Stomach (tissue), 9 donors: ENCODE data around the gene ARTN. TPM values are rescaled to one million over a fixed set of nuclear protein-coding genes. Genes with fewer than 3 reads are reported as not detected.

Source experiments
- DNase-seq, 2 donors: peaks; one replicate each; pipeline versions ENCODE4 v3.0.0 to v3.0.0-alpha.2; 2013 to 2019
- H3K27ac ChIP-seq, 5 donors: fragments of 200-600 bp in 4 of 5; sonication (generic) in 4 of 5; one replicate each; pipeline ENCODE4 v1.5.1; 2013 to 2019; ENCODE audit warnings: mild to moderate bottlenecking in 1 of 5, moderate library complexity in 1 of 5
- H3K27me3 ChIP-seq, 3 donors: fragments of 200-600 bp; sonication (generic); one replicate each; pipeline ENCODE4 v1.5.1; 2017 to 2019; ENCODE audit warnings: mixed run types in 1 of 3
- H3K36me3 ChIP-seq, 4 donors: fragments of 200-600 bp; sonication (generic); 1 replicate in 3 of 4; 2 replicates in 1 of 4; pipeline ENCODE4 v1.5.1; 2016 to 2019
- H3K4me1 ChIP-seq, 4 donors: fragments of 200-600 bp; sonication (generic); one replicate each; pipeline ENCODE4 v1.5.1; 2016 to 2019
- H3K4me3 ChIP-seq, 4 donors: fragments of 200-600 bp; sonication (generic) in 3 of 4; one replicate each; pipeline ENCODE4 v1.5.1; 2016 to 2019; ENCODE audit warnings: mild to moderate bottlenecking in 1 of 4
- H3K9me3 ChIP-seq, 4 donors: fragments of 200-600 bp; sonication (generic); one replicate each; pipeline ENCODE4 v1.5.1; 2016 to 2019
- EP300 ChIP-seq: sonication (generic); formaldehyde crosslinking; IDR thresholded peaks from one replicate; pipeline ENCODE4 v1.6.1; 2017; ENCODE audit warnings: antibody characterized with exemption
- POLR2A ChIP-seq, 4 donors: fragments of 450-650 bp; IDR thresholded peaks; one replicate each; pipeline ENCODE4 v1.6.1; 2016; ENCODE audit warnings: antibody characterized with exemption in 4 of 4, control low read depth in 2 of 4, mild to moderate bottlenecking in 1 of 4, moderate library complexity in 1 of 4
- POLR2AphosphoS5 ChIP-seq, 3 donors: sonication (generic); formaldehyde crosslinking; IDR thresholded peaks; one replicate each; pipeline ENCODE4 v1.6.1; 2016; ENCODE audit warnings: antibody characterized with exemption in 3 of 3
- WGBS, 5 donors: extraction: QIAGEN DNeasy Blood & Tissue Kit in 3 of 5; methylation state at CpG; one replicate each; pipeline versions ENCODE4 v1.1.5 to v1.1.7; 2013 to 2018; 5-methylcytosine and 5-hydroxymethylcytosine counted together
- intact Hi-C: fragments of 100-400 bp; cut with DNase I; formaldehyde crosslinking; loops from one replicate; pipeline ENCODE4 v1.15.1; 2023; ENCODE audit warnings: low total_unique reads
- polyA plus RNA-seq, 3 donors: library from polyadenylated mRNA; stranded (reverse); fragments of 200-250 nt; gene quantifications; one replicate each; pipeline ENCODE4 v1.2.3, GENCODE V29; 2013
- total RNA-seq, 5 donors: library from RNA; depleted of rRNA; stranded (reverse); fragments of >200 nt; gene quantifications; one replicate each; pipeline versions ENCODE4 v1.1.0 to v1.2.3, GENCODE V29; 2014 to 2016
- TF ChIP-seq, protein P1 (sequence below), 7 experiments: fragments of 450-650 bp in 4 of 7; fragments of 200-600 bp in 3 of 7; sonication (generic) in 3 of 7; IDR thresholded peaks; one replicate each; pipeline ENCODE4 v1.5.1; 2016 to 2019; ENCODE audit warnings: antibody characterized with exemption in 7 of 7, control low read depth in 2 of 7, mild to moderate bottlenecking in 1 of 7
- donor health status: healthy with polysubstance abuse.
- donor health status: Bipolar disorder and iron deficiency.
- donor health status: healthy.

Gene ARTN
- total and polyA plus RNA-seq, 8 donors = 0.44 to 4.8 (median 2.6) TPM; not detected in 4

DNA sequence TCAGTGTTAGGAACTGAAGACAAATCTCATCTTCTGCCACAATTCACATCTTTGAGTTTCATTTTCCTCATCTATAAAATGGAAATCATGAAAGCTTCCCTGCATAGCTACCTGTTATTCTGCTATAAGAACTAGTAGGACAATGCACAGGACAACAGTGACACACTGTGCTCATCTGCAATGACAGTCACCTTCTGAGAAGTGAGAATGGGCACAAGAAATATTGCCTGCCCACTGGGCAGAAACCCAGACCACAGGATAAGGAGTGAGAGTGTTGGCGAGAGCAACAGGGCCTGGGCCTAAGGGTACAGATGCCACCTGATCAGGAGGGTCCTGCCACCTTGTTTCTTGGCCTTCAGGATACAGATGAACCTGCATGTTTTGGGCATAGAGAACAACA is 23.3 kb upstream of the ARTN start:
- TF ChIP-seq POLR2AphosphoS5 (IDR thresholded peaks at IDR 0.05) = no peak
- TF ChIP-seq EP300 = no peak
- no peak for TF ChIP-seq POLR2A (IDR thresholded peaks at IDR 0.05)
- TF ChIP-seq, protein P1, sequence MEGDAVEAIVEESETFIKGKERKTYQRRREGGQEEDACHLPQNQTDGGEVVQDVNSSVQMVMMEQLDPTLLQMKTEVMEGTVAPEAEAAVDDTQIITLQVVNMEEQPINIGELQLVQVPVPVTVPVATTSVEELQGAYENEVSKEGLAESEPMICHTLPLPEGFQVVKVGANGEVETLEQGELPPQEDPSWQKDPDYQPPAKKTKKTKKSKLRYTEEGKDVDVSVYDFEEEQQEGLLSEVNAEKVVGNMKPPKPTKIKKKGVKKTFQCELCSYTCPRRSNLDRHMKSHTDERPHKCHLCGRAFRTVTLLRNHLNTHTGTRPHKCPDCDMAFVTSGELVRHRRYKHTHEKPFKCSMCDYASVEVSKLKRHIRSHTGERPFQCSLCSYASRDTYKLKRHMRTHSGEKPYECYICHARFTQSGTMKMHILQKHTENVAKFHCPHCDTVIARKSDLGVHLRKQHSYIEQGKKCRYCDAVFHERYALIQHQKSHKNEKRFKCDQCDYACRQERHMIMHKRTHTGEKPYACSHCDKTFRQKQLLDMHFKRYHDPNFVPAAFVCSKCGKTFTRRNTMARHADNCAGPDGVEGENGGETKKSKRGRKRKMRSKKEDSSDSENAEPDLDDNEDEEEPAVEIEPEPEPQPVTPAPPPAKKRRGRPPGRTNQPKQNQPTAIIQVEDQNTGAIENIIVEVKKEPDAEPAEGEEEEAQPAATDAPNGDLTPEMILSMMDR (IDR thresholded peaks at IDR 0.05) = no peak
- Histone ChIP-seq H3K27me3 (no peaks in the 10 kb centered on the region), H3K9me3 (no peaks in the 10 kb centered on the region), H3K4me1 (peaks cover 0 to 18% (median 5%) of the 10 kb centered on the region in 4 donors), H3K27ac (no peak overlapping the region), H3K36me3 (peaks cover 0 to 35% (median 2%) of the 10 kb centered on the region in 4 donors), H3K4me3 (no peak overlapping the region)
- 80 to 100% (median 90%) methylated on average over 1 of the region's 1 CpG for WGBS, 5 donors
- intact Hi-C loops = no loop called here
- no peak for DNase-seq

- Histone ChIP-seq H3K4me1 (peaks cover 0 to 18% (median 5%) of the 10 kb centered on the region in 4 donors), H3K27me3 (no peaks in the 10 kb centered on the region), H3K36me3 (peaks cover 0 to 26% (median 0%) of the 10 kb centered on the region in 4 donors), H3K9me3 (no peaks in the 10 kb centered on the region), H3K4me3 (no peak overlapping the region), H3K27ac (peak overlapping the region in 3 of 5 donors; percentile 4 to 73 (median 32))
- no peak for DNase-seq
- TF ChIP-seq EP300 = no peak
- peak in 2 of 3 donors; percentile 14 to 21 for TF ChIP-seq POLR2AphosphoS5 (IDR thresholded peaks at IDR 0.05)
- TF ChIP-seq POLR2A (IDR thresholded peaks at IDR 0.05) = no peak
- TF ChIP-seq, protein P1 (IDR thresholded peaks at IDR 0.05) = no peak
- intact Hi-C loops = no loop called here
- 63 to 73% (median 70%) methylated on average over 2 of the region's 2 CpGs for WGBS, 5 donors
Observed at GRCh38 chr1:43912607-43913006, 21.0 kb upstream of the ARTN start.

- WGBS, 5 donors = 76 to 86% (median 83%) methylated on average over 5 to 7 of the region's 7 CpGs
- Histone ChIP-seq H3K4me1 (peaks cover 0 to 18% (median 5%) of the 10 kb centered on the region in 4 donors), H3K36me3 (peaks cover 0 to 21% (median 0%) of the 10 kb centered on the region in 4 donors), H3K27ac (peak overlapping the region in 3 of 5 donors; percentile 3 to 73 (median 32)), H3K27me3 (no peaks in the 10 kb centered on the region), H3K9me3 (no peaks in the 10 kb centered on the region), H3K4me3 (no peak overlapping the region)
- no peak for DNase-seq
- intact Hi-C loops = no loop called here
- TF ChIP-seq POLR2A (IDR thresholded peaks at IDR 0.05) = no peak
- no peak for TF ChIP-seq POLR2AphosphoS5 (IDR thresholded peaks at IDR 0.05)
- no peak for TF ChIP-seq EP300
- TF ChIP-seq, protein P1 (IDR thresholded peaks at IDR 0.05) = no peak
Observed at GRCh38 chr1:43913051-43913501, 20.5 kb upstream of the ARTN start.

DNA sequence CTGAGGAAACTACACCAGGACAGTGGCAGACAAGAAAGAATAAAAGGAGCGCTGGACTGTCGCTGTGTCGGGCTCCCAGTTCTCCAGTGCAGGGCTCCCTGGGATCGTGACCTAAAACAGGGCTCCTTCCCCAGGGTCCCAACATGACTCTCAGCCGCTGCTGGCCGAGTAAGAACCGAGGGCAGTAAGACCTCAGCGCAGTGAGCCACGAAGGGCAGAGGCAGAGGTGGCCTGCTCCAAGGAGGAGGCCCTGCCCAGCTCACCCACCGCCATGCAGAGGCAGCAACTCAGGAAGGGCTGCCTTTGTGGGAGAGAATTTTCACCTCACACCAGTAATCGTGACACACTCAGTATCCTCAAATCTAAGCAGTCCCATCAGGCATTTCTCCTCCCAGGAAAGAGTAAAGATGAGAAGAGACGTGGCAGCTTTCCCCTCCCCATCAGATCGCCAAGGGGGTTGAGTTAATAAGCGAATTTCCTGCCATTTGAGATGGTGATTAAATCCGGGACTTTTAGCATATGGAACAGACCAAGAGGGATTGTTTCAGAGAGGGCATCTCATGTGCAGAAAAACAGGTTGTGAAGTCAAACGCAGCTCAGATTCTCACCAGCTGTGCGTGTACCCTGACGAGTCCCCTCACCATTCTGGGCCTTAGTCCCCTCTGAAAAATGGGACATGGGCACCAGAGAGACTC is 19.8 kb upstream of the ARTN start:
- peak overlapping the region in 2 of 5 donors; percentile 3 to 73 for H3K27ac ChIP-seq

More for the DNA sequence above, 19.8 kb upstream of the ARTN start:
- peaks cover 0 to 18% (median 5%) of the 10 kb centered on the region in 4 donors for H3K4me1 ChIP-seq
- H3K9me3 ChIP-seq = no peaks in the 10 kb centered on the region
- H3K4me3 ChIP-seq = no peak overlapping the region
- intact Hi-C loops = no loop called here
- H3K36me3 ChIP-seq = peaks cover 0 to 14% (median 0%) of the 10 kb centered on the region in 4 donors
- no peak for DNase-seq
- TF ChIP-seq, protein P1 (IDR thresholded peaks at IDR 0.05) = no peak
- no peak for TF ChIP-seq POLR2A (IDR thresholded peaks at IDR 0.05)
- no peaks in the 10 kb centered on the region for H3K27me3 ChIP-seq
- 76 to 88% (median 82%) methylated on average over 18 of the region's 18 CpGs for WGBS, 5 donors
